ENCODE results near the gene S100A10.

The S100A10 gene

DNA sequence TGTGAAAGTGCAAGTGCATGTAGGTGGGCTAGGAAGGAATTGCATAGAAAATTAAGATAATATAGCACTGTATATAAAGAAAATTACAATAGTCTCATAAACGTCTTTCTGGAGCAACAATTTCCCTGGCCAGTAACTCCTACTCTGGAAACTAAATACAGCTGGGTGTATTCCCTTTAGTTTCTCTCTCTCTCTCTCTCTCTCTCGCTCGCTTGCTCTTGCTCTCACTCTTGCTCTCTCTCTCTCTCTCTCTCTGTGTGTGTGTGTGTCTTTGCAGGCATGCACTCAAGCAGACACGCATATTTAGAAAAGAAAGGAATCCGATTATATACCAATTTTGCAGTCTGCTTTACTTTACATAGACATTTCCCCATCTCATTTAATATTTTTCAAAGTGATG lies 14.7 kb downstream of the S100A10 start:
- TF ChIP-seq ARNTL (CRISPR knock-in tag; IDR thresholded peaks at IDR 0.05; ENCODE audit: borderline replicate concordance, low read depth) (no peak), TCF4 (CRISPR knock-in tag; IDR thresholded peaks at IDR 0.05; ENCODE audit: borderline replicate concordance) (no peak), BACH2 (CRISPR knock-in tag; IDR thresholded peaks at IDR 0.05; ENCODE audit: borderline replicate concordance) (no peak), TOX (CRISPR knock-in tag; IDR thresholded peaks at IDR 0.05; ENCODE audit: borderline replicate concordance) (no peak), ZNF565 (CRISPR knock-in tag; conservative IDR thresholded peaks at IDR 0.05; ENCODE audit: low read depth) (no peak), RARB (CRISPR knock-in tag; IDR thresholded peaks at IDR 0.05) (no peak), ZNF70 (CRISPR knock-in tag; IDR thresholded peaks at IDR 0.05) (no peak), GLIS3 (CRISPR knock-in tag; IDR thresholded peaks at IDR 0.05) (no peak), ZC3H10 (CRISPR knock-in tag; IDR thresholded peaks at IDR 0.05) (no peak), ZNF8 (CRISPR knock-in tag; IDR thresholded peaks at IDR 0.05) (no peak), ESRRG (CRISPR knock-in tag; IDR thresholded peaks at IDR 0.05) (no peak), ZFP3 (CRISPR knock-in tag; IDR thresholded peaks at IDR 0.05) (no peak), PPARA (CRISPR knock-in tag; IDR thresholded peaks at IDR 0.05; ENCODE audit: borderline replicate concordance) (no peak), SNAI2 (CRISPR knock-in tag; IDR thresholded peaks at IDR 0.05) (no peak), ISL1 (CRISPR knock-in tag; IDR thresholded peaks at IDR 0.05) (no peak)
- TF ChIP-seq, protein P1, sequence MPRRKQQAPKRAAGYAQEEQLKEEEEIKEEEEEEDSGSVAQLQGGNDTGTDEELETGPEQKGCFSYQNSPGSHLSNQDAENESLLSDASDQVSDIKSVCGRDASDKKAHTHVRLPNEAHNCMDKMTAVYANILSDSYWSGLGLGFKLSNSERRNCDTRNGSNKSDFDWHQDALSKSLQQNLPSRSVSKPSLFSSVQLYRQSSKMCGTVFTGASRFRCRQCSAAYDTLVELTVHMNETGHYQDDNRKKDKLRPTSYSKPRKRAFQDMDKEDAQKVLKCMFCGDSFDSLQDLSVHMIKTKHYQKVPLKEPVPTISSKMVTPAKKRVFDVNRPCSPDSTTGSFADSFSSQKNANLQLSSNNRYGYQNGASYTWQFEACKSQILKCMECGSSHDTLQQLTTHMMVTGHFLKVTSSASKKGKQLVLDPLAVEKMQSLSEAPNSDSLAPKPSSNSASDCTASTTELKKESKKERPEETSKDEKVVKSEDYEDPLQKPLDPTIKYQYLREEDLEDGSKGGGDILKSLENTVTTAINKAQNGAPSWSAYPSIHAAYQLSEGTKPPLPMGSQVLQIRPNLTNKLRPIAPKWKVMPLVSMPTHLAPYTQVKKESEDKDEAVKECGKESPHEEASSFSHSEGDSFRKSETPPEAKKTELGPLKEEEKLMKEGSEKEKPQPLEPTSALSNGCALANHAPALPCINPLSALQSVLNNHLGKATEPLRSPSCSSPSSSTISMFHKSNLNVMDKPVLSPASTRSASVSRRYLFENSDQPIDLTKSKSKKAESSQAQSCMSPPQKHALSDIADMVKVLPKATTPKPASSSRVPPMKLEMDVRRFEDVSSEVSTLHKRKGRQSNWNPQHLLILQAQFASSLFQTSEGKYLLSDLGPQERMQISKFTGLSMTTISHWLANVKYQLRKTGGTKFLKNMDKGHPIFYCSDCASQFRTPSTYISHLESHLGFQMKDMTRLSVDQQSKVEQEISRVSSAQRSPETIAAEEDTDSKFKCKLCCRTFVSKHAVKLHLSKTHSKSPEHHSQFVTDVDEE (CRISPR knock-in tag; IDR thresholded peaks at IDR 0.05): no peak
- TF ChIP-seq, protein P2, sequence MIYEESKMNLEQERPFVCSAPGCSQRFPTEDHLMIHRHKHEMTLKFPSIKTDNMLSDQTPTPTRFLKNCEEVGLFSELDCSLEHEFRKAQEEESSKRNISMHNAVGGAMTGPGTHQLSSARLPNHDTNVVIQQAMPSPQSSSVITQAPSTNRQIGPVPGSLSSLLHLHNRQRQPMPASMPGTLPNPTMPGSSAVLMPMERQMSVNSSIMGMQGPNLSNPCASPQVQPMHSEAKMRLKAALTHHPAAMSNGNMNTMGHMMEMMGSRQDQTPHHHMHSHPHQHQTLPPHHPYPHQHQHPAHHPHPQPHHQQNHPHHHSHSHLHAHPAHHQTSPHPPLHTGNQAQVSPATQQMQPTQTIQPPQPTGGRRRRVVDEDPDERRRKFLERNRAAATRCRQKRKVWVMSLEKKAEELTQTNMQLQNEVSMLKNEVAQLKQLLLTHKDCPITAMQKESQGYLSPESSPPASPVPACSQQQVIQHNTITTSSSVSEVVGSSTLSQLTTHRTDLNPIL (CRISPR knock-in tag; IDR thresholded peaks at IDR 0.05; ENCODE audit: low read depth): no peak
- TF ChIP-seq, protein P3, sequence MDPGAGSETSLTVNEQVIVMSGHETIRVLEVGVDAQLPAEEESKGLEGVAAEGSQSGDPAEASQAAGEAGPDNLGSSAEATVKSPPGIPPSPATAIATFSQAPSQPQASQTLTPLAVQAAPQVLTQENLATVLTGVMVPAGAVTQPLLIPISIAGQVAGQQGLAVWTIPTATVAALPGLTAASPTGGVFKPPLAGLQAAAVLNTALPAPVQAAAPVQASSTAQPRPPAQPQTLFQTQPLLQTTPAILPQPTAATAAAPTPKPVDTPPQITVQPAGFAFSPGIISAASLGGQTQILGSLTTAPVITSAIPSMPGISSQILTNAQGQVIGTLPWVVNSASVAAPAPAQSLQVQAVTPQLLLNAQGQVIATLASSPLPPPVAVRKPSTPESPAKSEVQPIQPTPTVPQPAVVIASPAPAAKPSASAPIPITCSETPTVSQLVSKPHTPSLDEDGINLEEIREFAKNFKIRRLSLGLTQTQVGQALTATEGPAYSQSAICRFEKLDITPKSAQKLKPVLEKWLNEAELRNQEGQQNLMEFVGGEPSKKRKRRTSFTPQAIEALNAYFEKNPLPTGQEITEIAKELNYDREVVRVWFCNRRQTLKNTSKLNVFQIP (CRISPR knock-in tag; IDR thresholded peaks at IDR 0.05; ENCODE audit: borderline replicate concordance, low read depth): no peak
- TF ChIP-seq, protein P4, sequence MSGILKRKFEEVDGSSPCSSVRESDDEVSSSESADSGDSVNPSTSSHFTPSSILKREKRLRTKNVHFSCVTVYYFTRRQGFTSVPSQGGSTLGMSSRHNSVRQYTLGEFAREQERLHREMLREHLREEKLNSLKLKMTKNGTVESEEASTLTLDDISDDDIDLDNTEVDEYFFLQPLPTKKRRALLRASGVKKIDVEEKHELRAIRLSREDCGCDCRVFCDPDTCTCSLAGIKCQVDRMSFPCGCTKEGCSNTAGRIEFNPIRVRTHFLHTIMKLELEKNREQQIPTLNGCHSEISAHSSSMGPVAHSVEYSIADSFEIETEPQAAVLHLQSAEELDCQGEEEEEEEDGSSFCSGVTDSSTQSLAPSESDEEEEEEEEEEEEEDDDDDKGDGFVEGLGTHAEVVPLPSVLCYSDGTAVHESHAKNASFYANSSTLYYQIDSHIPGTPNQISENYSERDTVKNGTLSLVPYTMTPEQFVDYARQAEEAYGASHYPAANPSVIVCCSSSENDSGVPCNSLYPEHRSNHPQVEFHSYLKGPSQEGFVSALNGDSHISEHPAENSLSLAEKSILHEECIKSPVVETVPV (CRISPR knock-in tag; IDR thresholded peaks at IDR 0.05): no peak
- ATAC-seq: no peak

DNA sequence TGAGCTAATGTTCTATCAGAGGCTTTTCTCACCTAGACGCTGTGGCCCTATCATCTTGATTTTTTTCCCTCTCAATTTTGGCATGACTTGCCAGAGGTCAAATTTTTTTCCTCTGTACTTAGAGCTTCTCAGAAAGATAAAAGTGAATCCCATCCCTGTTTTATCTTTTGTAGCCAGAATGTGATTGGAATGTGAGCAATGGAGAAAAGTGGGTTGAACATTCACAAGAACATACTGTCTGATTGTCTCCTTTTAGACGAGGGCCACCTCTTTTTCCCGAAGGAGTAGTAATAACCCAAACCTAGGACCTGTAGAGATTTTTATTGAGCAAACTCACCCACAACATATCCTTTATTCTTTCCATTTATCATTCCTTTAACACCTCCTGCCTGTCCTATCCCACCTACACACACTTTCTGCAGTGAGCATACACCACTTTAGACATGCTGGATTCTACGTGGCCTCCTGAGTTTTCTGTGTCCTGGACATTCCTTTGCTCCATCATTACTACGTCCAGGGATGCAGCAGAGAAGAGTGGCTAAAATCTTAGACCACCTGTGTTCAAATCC lies 15.9 kb downstream of the S100A10 start:
- no peak for ATAC-seq
- TF ChIP-seq TOX (CRISPR knock-in tag; IDR thresholded peaks at IDR 0.05; ENCODE audit: borderline replicate concordance): no peak
- TF ChIP-seq, protein P5, sequence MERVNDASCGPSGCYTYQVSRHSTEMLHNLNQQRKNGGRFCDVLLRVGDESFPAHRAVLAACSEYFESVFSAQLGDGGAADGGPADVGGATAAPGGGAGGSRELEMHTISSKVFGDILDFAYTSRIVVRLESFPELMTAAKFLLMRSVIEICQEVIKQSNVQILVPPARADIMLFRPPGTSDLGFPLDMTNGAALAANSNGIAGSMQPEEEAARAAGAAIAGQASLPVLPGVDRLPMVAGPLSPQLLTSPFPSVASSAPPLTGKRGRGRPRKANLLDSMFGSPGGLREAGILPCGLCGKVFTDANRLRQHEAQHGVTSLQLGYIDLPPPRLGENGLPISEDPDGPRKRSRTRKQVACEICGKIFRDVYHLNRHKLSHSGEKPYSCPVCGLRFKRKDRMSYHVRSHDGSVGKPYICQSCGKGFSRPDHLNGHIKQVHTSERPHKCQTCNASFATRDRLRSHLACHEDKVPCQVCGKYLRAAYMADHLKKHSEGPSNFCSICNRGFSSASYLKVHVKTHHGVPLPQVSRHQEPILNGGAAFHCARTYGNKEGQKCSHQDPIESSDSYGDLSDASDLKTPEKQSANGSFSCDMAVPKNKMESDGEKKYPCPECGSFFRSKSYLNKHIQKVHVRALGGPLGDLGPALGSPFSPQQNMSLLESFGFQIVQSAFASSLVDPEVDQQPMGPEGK (CRISPR knock-in tag; IDR thresholded peaks at IDR 0.05; ENCODE audit: borderline replicate concordance): no peak
- no peak for TF ChIP-seq ZC3H10 (CRISPR knock-in tag; IDR thresholded peaks at IDR 0.05)
- no peak for TF ChIP-seq ZNF70 (CRISPR knock-in tag; IDR thresholded peaks at IDR 0.05)
- TF ChIP-seq, protein P4 (CRISPR knock-in tag; IDR thresholded peaks at IDR 0.05): no peak
- no peak for TF ChIP-seq SNAI2 (CRISPR knock-in tag; IDR thresholded peaks at IDR 0.05)
- no peak for TF ChIP-seq ZFP30 (CRISPR knock-in tag; IDR thresholded peaks at IDR 0.05)
- no peak for TF ChIP-seq ISL1 (CRISPR knock-in tag; IDR thresholded peaks at IDR 0.05)
